ENCODE results near the gene SQOR.

The SQOR gene

DNA sequence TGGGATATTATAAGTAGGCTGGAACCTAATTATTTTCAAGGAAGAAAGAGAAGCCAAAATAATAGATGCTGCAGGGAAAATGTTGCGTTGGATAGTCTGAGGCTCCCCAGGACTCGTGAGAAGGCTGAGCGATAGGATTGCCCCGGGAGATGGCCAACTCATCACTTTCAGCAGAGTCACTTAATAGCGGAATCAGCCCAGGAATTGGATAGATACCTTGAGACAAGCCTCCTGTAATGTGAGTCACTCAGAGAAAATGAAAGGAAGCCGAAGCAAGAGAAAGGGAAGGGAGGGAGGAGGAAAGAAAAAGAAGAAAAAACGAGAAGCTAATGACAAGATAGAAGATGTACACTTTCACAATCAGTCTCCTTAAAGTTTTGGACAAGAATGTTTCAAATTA lies 94.3 kb downstream of the SQOR start:
- Histone ChIP-seq H3K79me2 (ENCODE audit: low read length) (no peaks in the 10 kb centered on the region), H3K9ac (ENCODE audit: low read length) (no peak overlapping the region), H3K4me3 (ENCODE audit: low read length) (no peak overlapping the region), H3K27ac (ENCODE audit: low read length) (no peak overlapping the region), H3K4me1 (ENCODE audit: low read length) (no peaks in the 10 kb centered on the region), H3K27me3 (ENCODE audit: low read depth, low read length) (peaks cover 19% of the 10 kb centered on the region), H3K4me2 (ENCODE audit: low read length) (no peak overlapping the region), H4K20me1 (ENCODE audit: insufficient read depth, low read length) (no peaks in the 10 kb centered on the region), H2AFZ (ENCODE audit: low read depth, low read length) (no peak overlapping the region), H3K9me3 (ENCODE audit: insufficient read depth, low read length) (no peaks in the 10 kb centered on the region), H3K36me3 (replicated peaks; ENCODE audit: low read depth, low read length) (no peaks in the 10 kb centered on the region)
- TF ChIP-seq EZH2phosphoT487 (IDR thresholded peaks at IDR 0.05; ENCODE audit: low read depth): no peak

- H3K27me3 ChIP-seq (ENCODE audit: low read depth, low read length): peaks cover 19% of the 10 kb centered on the region
- H3K79me2 ChIP-seq (ENCODE audit: low read length): no peaks in the 10 kb centered on the region
- H3K4me2 ChIP-seq (ENCODE audit: low read length): no peak overlapping the region
- no peak overlapping the region for H2AFZ ChIP-seq (ENCODE audit: low read depth, low read length)
- no peak overlapping the region for H3K4me3 ChIP-seq (ENCODE audit: low read length)
- no peaks in the 10 kb centered on the region for H3K4me1 ChIP-seq (ENCODE audit: low read length)
- no peaks in the 10 kb centered on the region for H4K20me1 ChIP-seq (ENCODE audit: insufficient read depth, low read length)
- no peak overlapping the region for H3K9ac ChIP-seq (ENCODE audit: low read length)
- H3K27ac ChIP-seq (ENCODE audit: low read length): no peak overlapping the region
- no peaks in the 10 kb centered on the region for H3K9me3 ChIP-seq (ENCODE audit: insufficient read depth, low read length)
- H3K36me3 ChIP-seq (replicated peaks; ENCODE audit: low read depth, low read length): no peaks in the 10 kb centered on the region
- TF ChIP-seq EZH2phosphoT487 (IDR thresholded peaks at IDR 0.05; ENCODE audit: low read depth): no peak
- TF ChIP-seq, protein P1, sequence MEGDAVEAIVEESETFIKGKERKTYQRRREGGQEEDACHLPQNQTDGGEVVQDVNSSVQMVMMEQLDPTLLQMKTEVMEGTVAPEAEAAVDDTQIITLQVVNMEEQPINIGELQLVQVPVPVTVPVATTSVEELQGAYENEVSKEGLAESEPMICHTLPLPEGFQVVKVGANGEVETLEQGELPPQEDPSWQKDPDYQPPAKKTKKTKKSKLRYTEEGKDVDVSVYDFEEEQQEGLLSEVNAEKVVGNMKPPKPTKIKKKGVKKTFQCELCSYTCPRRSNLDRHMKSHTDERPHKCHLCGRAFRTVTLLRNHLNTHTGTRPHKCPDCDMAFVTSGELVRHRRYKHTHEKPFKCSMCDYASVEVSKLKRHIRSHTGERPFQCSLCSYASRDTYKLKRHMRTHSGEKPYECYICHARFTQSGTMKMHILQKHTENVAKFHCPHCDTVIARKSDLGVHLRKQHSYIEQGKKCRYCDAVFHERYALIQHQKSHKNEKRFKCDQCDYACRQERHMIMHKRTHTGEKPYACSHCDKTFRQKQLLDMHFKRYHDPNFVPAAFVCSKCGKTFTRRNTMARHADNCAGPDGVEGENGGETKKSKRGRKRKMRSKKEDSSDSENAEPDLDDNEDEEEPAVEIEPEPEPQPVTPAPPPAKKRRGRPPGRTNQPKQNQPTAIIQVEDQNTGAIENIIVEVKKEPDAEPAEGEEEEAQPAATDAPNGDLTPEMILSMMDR (IDR thresholded peaks at IDR 0.05; ENCODE audit: low read depth, low read length): no peak
Measured at GRCh38 chr15:45731343-45731742, 96.5 kb downstream of the SQOR start.

GRCh38 chr15:45732662-45733061 lies 97.8 kb downstream of the SQOR start:
- no peak overlapping the region for H3K4me2 ChIP-seq (ENCODE audit: low read length)
- no peaks in the 10 kb centered on the region for H3K4me1 ChIP-seq (ENCODE audit: low read length)
- TF ChIP-seq EZH2phosphoT487 (IDR thresholded peaks at IDR 0.05; ENCODE audit: low read depth): no peak
- TF ChIP-seq, protein P1 (IDR thresholded peaks at IDR 0.05; ENCODE audit: low read depth, low read length): no peak
- no peaks in the 10 kb centered on the region for H4K20me1 ChIP-seq (ENCODE audit: insufficient read depth, low read length)
- no peaks in the 10 kb centered on the region for H3K36me3 ChIP-seq (replicated peaks; ENCODE audit: low read depth, low read length)
- no peaks in the 10 kb centered on the region for H3K9me3 ChIP-seq (ENCODE audit: insufficient read depth, low read length)
- no peak overlapping the region for H3K9ac ChIP-seq (ENCODE audit: low read length)
- H3K27me3 ChIP-seq (ENCODE audit: low read depth, low read length): peaks cover 12% of the 10 kb centered on the region; the same call in 1 of the 2 replicates
- H2AFZ ChIP-seq (ENCODE audit: low read depth, low read length): no peak overlapping the region
- H3K4me3 ChIP-seq (ENCODE audit: low read length): no peak overlapping the region
- H3K79me2 ChIP-seq (ENCODE audit: low read length): no peaks in the 10 kb centered on the region
- no peak overlapping the region for H3K27ac ChIP-seq (ENCODE audit: low read length)

GRCh38 chr15:45734260-45734711 lies 99.5 kb downstream of the SQOR start:
- H3K27me3 ChIP-seq (ENCODE audit: low read depth, low read length): peaks cover 26% of the 10 kb centered on the region
- no peaks in the 10 kb centered on the region for H3K9me3 ChIP-seq (ENCODE audit: insufficient read depth, low read length)
- H3K79me2 ChIP-seq (ENCODE audit: low read length): no peaks in the 10 kb centered on the region
- H3K4me3 ChIP-seq (ENCODE audit: low read length): no peak overlapping the region
- TF ChIP-seq, protein P1 (IDR thresholded peaks at IDR 0.05; ENCODE audit: low read depth, low read length): no peak
- no peak for TF ChIP-seq EZH2phosphoT487 (IDR thresholded peaks at IDR 0.05; ENCODE audit: low read depth)
- no peaks in the 10 kb centered on the region for H3K4me1 ChIP-seq (ENCODE audit: low read length)
- no peaks in the 10 kb centered on the region for H4K20me1 ChIP-seq (ENCODE audit: insufficient read depth, low read length)
- no peak overlapping the region for H2AFZ ChIP-seq (ENCODE audit: low read depth, low read length)
- no peak overlapping the region for H3K9ac ChIP-seq (ENCODE audit: low read length)
- no peak overlapping the region for H3K4me2 ChIP-seq (ENCODE audit: low read length)
- no peaks in the 10 kb centered on the region for H3K36me3 ChIP-seq (replicated peaks; ENCODE audit: low read depth, low read length)
- H3K27ac ChIP-seq (ENCODE audit: low read length): no peak overlapping the region

All from OCI-LY3 (cell line).